ENCODE measurements around the gene TNNI2. TPM values are rescaled to one million over a fixed set of nuclear protein-coding genes. Genes with fewer than 3 reads are reported as not detected.

The TNNI2 gene
- total and polyA plus RNA-seq, 10 of the 15 experiments (the other 5 are each of a cell fraction or from before 2014, with no cell fraction given) = 0.14 to 0.79 (median 0.37) TPM; not detected in 4

DNA sequence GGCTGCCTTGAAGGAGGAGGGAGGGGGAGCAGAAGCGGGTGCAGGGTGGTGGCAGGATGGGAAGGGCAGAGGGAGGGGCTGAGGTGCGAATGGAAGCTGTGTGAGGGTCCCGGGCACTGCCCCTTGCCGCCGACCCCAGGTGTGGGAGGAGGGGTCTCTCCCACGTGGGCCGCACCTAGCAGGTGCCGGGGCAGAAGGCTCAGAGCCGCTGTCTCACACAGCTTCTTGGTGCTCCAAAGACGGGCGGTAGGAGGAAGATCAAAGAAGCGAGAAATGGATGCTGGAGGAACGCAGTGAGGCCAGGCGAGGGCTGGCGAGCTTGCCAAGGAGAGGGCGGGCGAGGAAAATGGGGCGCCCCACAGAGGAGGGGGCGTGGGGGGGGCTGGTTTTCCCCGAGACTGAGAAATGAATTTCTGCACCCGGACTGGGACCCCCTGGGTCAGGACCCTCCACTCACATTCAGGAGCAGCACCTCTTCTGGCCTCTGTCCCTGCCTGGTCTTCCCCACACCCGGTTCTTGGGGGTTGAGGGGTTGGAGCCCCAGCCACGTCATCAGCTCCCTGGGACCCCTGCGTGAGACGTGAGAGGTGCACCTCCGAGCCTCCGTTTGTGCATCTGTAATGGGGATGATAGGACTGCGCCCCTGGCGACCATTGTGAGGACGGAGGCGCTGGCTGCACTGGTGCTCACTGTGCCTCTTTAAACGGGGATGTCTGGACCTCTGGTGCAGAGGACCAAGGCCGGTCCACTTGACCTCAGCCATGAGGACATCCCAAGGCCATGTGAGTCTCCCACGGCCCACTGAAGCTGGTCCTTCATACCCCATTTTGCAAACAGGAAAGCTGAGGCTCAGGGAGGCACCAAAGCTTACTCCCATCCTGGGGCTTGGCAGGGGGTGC is 30.9 kb downstream of the TNNI2 start:
- FAIRE-seq (no peak), ATAC-seq (no peak), DNase-seq (ENCODE audit: low read depth, low spot score) (no peak)
- SMC1A ChIA-PET (ENCODE audit: uncharacterized antibody, unreplicated experiment) = no interaction called here
- H3K27me3 ChIP-seq (replicated peaks in 1 of 2; ENCODE audit: control insufficient read depth in 2 of 2, insufficient read depth in 2 of 2, low read length in 1 of 2) = no peaks in the 10 kb centered on the region
- no peak overlapping the region for H3K27ac ChIP-seq (ENCODE audit: control insufficient read depth, insufficient read depth)
- no peaks in the 10 kb centered on the region; the same call in 1 of the 2 replicates for H4K20me1 ChIP-seq (ENCODE audit: control insufficient read depth, insufficient read depth)
- intact Hi-C loops (cut with micrococcal nuclease; ENCODE audit: unreplicated experiment) = no loop called here
- no peaks in the 10 kb centered on the region for H3K9me3 ChIP-seq (replicated peaks; ENCODE audit: control insufficient read depth, insufficient read depth, low read length)
- H3K4me3 ChIP-seq = no peak overlapping the region
- in situ Hi-C loops (cut with MboI) = no loop called here
- no peak overlapping the region for H3K4me2 ChIP-seq (ENCODE audit: control insufficient read depth, insufficient read depth)
- CTCF ChIA-PET = interaction anchor here (0.7 to 1.8 kb wide), 2 partner anchors 13 to 31 kb away, joined by 3 to 5 read pairs; partner anchors contain the start of gene TNNI2
- peaks cover 0 to 5% of the 10 kb centered on the region in 2 experiments; a peak in 3 of 4 replicates for H3K36me3 ChIP-seq (ENCODE audit: control insufficient read depth in 2 of 2, insufficient read depth in 2 of 2, low read length in 1 of 2)
- 84% methylated on average over 32 of the region's 34 CpGs for WGBS (ENCODE audit: insufficient coverage, insufficient replicate concordance, low lambda C conversion rate, missing lambda C conversion rate)
- BruUV-seq (replicated peaks) = no TSS peak
- H2AFZ ChIP-seq (ENCODE audit: control insufficient read depth, low read depth, low read length) = no peak overlapping the region
- peaks cover 2% of the 10 kb centered on the region for H3K79me2 ChIP-seq (ENCODE audit: control insufficient read depth, insufficient read depth, low read length)
- no peak overlapping the region for H3K9ac ChIP-seq (ENCODE audit: control insufficient read depth, insufficient read depth, low read length)
- POLR2A ChIA-PET = interaction anchor here (1.5 kb wide), 1 partner anchor 13 kb away, joined by 3 read pairs; no protein-coding TSS in a partner anchor
- H3K4me1 ChIP-seq (ENCODE audit: control insufficient read depth, insufficient read depth, low read length) = no peaks in the 10 kb centered on the region
- RAD21 ChIA-PET (ENCODE audit: unreplicated experiment) = no interaction called here
- TF ChIP-seq, protein P1, sequence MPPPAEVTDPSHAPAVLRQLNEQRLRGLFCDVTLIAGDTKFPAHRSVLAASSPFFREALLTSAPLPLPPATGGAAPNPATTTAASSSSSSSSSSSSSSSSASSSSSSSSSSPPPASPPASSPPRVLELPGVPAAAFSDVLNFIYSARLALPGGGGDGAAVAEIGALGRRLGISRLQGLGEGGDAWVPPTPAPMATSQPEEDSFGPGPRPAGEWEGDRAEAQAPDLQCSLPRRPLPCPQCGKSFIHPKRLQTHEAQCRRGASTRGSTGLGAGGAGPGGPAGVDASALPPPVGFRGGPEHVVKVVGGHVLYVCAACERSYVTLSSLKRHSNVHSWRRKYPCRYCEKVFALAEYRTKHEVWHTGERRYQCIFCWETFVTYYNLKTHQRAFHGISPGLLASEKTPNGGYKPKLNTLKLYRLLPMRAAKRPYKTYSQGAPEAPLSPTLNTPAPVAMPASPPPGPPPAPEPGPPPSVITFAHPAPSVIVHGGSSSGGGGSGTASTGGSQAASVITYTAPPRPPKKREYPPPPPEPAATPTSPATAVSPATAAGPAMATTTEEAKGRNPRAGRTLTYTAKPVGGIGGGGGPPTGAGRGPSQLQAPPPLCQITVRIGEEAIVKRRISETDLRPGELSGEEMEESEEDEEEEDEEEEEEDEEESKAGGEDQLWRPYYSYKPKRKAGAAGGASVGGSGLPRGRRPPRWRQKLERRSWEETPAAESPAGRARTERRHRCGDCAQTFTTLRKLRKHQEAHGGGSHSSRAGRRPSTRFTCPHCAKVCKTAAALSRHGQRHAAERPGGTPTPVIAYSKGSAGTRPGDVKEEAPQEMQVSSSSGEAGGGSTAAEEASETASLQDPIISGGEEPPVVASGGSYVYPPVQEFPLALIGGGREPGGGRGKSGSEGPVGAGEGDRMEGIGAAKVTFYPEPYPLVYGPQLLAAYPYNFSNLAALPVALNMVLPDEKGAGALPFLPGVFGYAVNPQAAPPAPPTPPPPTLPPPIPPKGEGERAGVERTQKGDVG (CRISPR knock-in tag; IDR thresholded peaks at IDR 0.05) = no peak
- TF ChIP-seq YBX1 (IDR thresholded peaks at IDR 0.05) = no peak
- TF ChIP-seq FOXM1 (IDR thresholded peaks at IDR 0.05; ENCODE audit: low read depth, low read length) = no peak
- TF ChIP-seq RAD51 (IDR thresholded peaks at IDR 0.05) = no peak
- TF ChIP-seq NR2C2 (IDR thresholded peaks at IDR 0.05; ENCODE audit: borderline replicate concordance, control insufficient read depth, insufficient read length, low read depth) = no peak
- TF ChIP-seq, protein P2, sequence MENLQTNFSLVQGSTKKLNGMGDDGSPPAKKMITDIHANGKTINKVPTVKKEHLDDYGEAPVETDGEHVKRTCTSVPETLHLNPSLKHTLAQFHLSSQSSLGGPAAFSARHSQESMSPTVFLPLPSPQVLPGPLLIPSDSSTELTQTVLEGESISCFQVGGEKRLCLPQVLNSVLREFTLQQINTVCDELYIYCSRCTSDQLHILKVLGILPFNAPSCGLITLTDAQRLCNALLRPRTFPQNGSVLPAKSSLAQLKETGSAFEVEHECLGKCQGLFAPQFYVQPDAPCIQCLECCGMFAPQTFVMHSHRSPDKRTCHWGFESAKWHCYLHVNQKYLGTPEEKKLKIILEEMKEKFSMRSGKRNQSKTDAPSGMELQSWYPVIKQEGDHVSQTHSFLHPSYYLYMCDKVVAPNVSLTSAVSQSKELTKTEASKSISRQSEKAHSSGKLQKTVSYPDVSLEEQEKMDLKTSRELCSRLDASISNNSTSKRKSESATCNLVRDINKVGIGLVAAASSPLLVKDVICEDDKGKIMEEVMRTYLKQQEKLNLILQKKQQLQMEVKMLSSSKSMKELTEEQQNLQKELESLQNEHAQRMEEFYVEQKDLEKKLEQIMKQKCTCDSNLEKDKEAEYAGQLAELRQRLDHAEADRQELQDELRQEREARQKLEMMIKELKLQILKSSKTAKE (IDR thresholded peaks at IDR 0.05; ENCODE audit: low read depth, poor library complexity, severe bottlenecking) = no peak
- TF ChIP-seq, protein P3, sequence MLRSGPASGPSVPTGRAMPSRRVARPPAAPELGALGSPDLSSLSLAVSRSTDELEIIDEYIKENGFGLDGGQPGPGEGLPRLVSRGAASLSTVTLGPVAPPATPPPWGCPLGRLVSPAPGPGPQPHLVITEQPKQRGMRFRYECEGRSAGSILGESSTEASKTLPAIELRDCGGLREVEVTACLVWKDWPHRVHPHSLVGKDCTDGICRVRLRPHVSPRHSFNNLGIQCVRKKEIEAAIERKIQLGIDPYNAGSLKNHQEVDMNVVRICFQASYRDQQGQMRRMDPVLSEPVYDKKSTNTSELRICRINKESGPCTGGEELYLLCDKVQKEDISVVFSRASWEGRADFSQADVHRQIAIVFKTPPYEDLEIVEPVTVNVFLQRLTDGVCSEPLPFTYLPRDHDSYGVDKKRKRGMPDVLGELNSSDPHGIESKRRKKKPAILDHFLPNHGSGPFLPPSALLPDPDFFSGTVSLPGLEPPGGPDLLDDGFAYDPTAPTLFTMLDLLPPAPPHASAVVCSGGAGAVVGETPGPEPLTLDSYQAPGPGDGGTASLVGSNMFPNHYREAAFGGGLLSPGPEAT (IDR thresholded peaks at IDR 0.05; ENCODE audit: low read depth) = no peak
- TF ChIP-seq NFIC (IDR thresholded peaks at IDR 0.05; ENCODE audit: low read depth, low read length) = no peak
- TF ChIP-seq CREB1 (IDR thresholded peaks at IDR 0.05; ENCODE audit: low read depth) = no peak
- no peak for TF ChIP-seq ZNF24 (IDR thresholded peaks at IDR 0.05)
- TF ChIP-seq DPF2 (IDR thresholded peaks at IDR 0.05) = no peak
- TF ChIP-seq, protein P4, sequence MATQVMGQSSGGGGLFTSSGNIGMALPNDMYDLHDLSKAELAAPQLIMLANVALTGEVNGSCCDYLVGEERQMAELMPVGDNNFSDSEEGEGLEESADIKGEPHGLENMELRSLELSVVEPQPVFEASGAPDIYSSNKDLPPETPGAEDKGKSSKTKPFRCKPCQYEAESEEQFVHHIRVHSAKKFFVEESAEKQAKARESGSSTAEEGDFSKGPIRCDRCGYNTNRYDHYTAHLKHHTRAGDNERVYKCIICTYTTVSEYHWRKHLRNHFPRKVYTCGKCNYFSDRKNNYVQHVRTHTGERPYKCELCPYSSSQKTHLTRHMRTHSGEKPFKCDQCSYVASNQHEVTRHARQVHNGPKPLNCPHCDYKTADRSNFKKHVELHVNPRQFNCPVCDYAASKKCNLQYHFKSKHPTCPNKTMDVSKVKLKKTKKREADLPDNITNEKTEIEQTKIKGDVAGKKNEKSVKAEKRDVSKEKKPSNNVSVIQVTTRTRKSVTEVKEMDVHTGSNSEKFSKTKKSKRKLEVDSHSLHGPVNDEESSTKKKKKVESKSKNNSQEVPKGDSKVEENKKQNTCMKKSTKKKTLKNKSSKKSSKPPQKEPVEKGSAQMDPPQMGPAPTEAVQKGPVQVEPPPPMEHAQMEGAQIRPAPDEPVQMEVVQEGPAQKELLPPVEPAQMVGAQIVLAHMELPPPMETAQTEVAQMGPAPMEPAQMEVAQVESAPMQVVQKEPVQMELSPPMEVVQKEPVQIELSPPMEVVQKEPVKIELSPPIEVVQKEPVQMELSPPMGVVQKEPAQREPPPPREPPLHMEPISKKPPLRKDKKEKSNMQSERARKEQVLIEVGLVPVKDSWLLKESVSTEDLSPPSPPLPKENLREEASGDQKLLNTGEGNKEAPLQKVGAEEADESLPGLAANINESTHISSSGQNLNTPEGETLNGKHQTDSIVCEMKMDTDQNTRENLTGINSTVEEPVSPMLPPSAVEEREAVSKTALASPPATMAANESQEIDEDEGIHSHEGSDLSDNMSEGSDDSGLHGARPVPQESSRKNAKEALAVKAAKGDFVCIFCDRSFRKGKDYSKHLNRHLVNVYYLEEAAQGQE (IDR thresholded peaks at IDR 0.05; ENCODE audit: low read depth, low read length) = no peak
